Endothelial cell of umbilical vein (primary cell): ENCODE data around the gene SUGCT. TPM values are rescaled to one million over a fixed set of nuclear protein-coding genes. Genes with fewer than 3 reads are reported as not detected.

Experiments used
- BruUV-seq: library from RNA; stranded (reverse); fragments of 400-500 nt; replicated peaks from 2 replicates; lab custom pipeline; 2021; lab: Mats Ljungman, UMichigan
- CTCF ChIA-PET: fragments of 300-600, 350-600 bp; sonication (Branson Sonifier 250); formaldehyde crosslinking; loops from one replicate; lab custom pipeline; 2021; ENCODE audit warnings: antibody characterized with exemption, inconsistent platforms; lab: Charles Lee
- POLR2A ChIA-PET: fragments of 300-600, 350-600 bp; sonication (Branson Sonifier 250); formaldehyde crosslinking; loops from one replicate; lab custom pipeline; 2021; ENCODE audit warnings: antibody characterized with exemption, inconsistent platforms; lab: Charles Lee
- DNase-seq: peaks from one replicate; pipeline ENCODE4 v3.0.0-alpha.2; 2011; ENCODE audit warnings: low read depth, low spot score
- FAIRE-seq: peaks from 2 replicates; lab custom pipeline; 2011; peaks lifted over from hg19 to GRCh38; lab: Jason Lieb, UNC
- H2AFZ ChIP-seq: 2 replicates; pipeline ENCODE4 v1.6.0; 2012; ENCODE audit warnings: low read depth, low read length, control low read depth, inconsistent platforms
- H3K27ac ChIP-seq: 2 replicates; pipeline ENCODE4 v1.5.1; 2011; ENCODE audit warnings: low read depth, mild to moderate bottlenecking, control low read depth, low read length, moderate library complexity; ENCODE audit not compliant: insufficient read depth
- H3K27me3 ChIP-seq, 2 experiments: 2 replicates each; pipeline versions ENCODE4 v1.6.0 to v1.6.1; 2011; ENCODE audit warnings: low read length in 2 of 2, mixed read lengths in 1 of 2; ENCODE audit not compliant: control insufficient read depth in 2 of 2, insufficient read depth in 2 of 2
- H3K36me3 ChIP-seq, 2 experiments: 2 replicates in 1 of 2; 3 replicates in 1 of 2; pipeline ENCODE4 v1.5.1; 2011; ENCODE audit warnings: low read length in 2 of 2, mild to moderate bottlenecking in 1 of 2, moderate library complexity in 1 of 2; ENCODE audit not compliant: control insufficient read depth in 2 of 2, insufficient read depth in 2 of 2; ENCODE audit errors: extremely low read depth in 1 of 2
- H3K4me1 ChIP-seq: 3 replicates; pipeline ENCODE4 v1.5.1; 2011; ENCODE audit warnings: mild to moderate bottlenecking, low read length; ENCODE audit not compliant: control insufficient read depth, insufficient read depth; ENCODE audit errors: extremely low read depth
- H3K4me2 ChIP-seq: 2 replicates; pipeline ENCODE4 v1.6.1; 2011; ENCODE audit warnings: low read length, control low read depth, mixed read lengths; ENCODE audit not compliant: insufficient read depth
- H3K4me3 ChIP-seq, 3 experiments: fragments of 200-600 bp in 1 of 3; sonication (generic), shearing (Covaris generic) in 1 of 3; replicated peaks in 1 of 3; 2 replicates each; pipeline ENCODE4 v1.5.1; 2011 to 2016; ENCODE audit warnings: control low read depth in 3 of 3, low read length in 3 of 3, mild to moderate bottlenecking in 2 of 3, inconsistent platforms in 1 of 3, low read depth in 1 of 3, moderate library complexity in 1 of 3; ENCODE audit not compliant: insufficient read depth in 1 of 3
- H3K79me2 ChIP-seq: 2 replicates; pipeline ENCODE4 v1.6.0; 2012; ENCODE audit warnings: low read length, inconsistent platforms; ENCODE audit not compliant: control insufficient read depth, insufficient read depth
- H3K9ac ChIP-seq: replicated peaks from 2 replicates; pipeline ENCODE3; 2011; ENCODE audit warnings: low read length, control low read depth; ENCODE audit not compliant: insufficient read depth; ENCODE audit errors: extremely low read depth
- H3K9me1 ChIP-seq: replicated peaks from 3 replicates; pipeline ENCODE4 v1.6.0; 2011; ENCODE audit warnings: mild to moderate bottlenecking, low read length; ENCODE audit not compliant: control insufficient read depth, insufficient read depth; ENCODE audit errors: extremely low read depth
- H3K9me3 ChIP-seq: replicated peaks from 2 replicates; pipeline ENCODE4 v1.5.1; 2012; ENCODE audit warnings: low read length, inconsistent platforms; ENCODE audit not compliant: control insufficient read depth, insufficient read depth
- H4K20me1 ChIP-seq: replicated peaks from 2 replicates; pipeline ENCODE3; 2011; ENCODE audit warnings: mild to moderate bottlenecking, low read length; ENCODE audit not compliant: control insufficient read depth, insufficient read depth; ENCODE audit errors: extremely low read depth
- CTCF ChIP-seq, 2 donors: IDR thresholded peaks; 1 replicate in 1 of 2; 2 replicates in 1 of 2; pipeline ENCODE4 v1.5.1; 2011; ENCODE audit warnings: low read length in 2 of 2, mild to moderate bottlenecking in 2 of 2, moderate library complexity in 2 of 2, control low read depth in 1 of 2, inconsistent platforms in 1 of 2, low read depth in 1 of 2; ENCODE audit not compliant: insufficient read depth in 1 of 2; ENCODE audit errors: extremely low read depth in 1 of 2
- EZH2 ChIP-seq: IDR thresholded peaks from 2 replicates; pipeline ENCODE4 v1.6.1; 2012; ENCODE audit warnings: borderline replicate concordance, low read depth, mild to moderate bottlenecking, moderate library complexity, low read length, inconsistent platforms; ENCODE audit not compliant: severe bottlenecking
- FOS ChIP-seq: IDR thresholded peaks from 2 replicates; pipeline ENCODE4 v1.6.1; 2011; ENCODE audit warnings: mild to moderate bottlenecking, low read length, moderate library complexity, borderline replicate concordance; ENCODE audit not compliant: insufficient read depth
- GATA2 ChIP-seq: IDR thresholded peaks from 2 replicates; pipeline ENCODE4 v1.7.0; 2011; ENCODE audit warnings: low read depth, mild to moderate bottlenecking, moderate library complexity, mixed read lengths, low read length; ENCODE audit not compliant: insufficient read length, insufficient read depth
- JUN ChIP-seq: IDR thresholded peaks from 2 replicates; pipeline ENCODE4 v1.6.1; 2011; ENCODE audit warnings: borderline replicate concordance, low read depth; ENCODE audit not compliant: insufficient read length, insufficient read depth
- MAX ChIP-seq: IDR thresholded peaks from 2 replicates; pipeline ENCODE4 v1.6.1; 2011; ENCODE audit not compliant: insufficient read depth, insufficient read length
- MYC ChIP-seq: IDR thresholded peaks from one replicate; pipeline ENCODE4 v1.6.1; 2011; ENCODE audit warnings: mild to moderate bottlenecking, low read depth, low read length
- POLR2A ChIP-seq: IDR thresholded peaks from 2 replicates; pipeline ENCODE4 v1.6.1; 2012; ENCODE audit warnings: low read depth, mild to moderate bottlenecking, control low read depth, low read length
- POLR2AphosphoS5 ChIP-seq: IDR thresholded peaks from 2 replicates; pipeline ENCODE4 v1.6.1; 2012; ENCODE audit warnings: low read depth, mild to moderate bottlenecking, control low read depth, low read length, moderate library complexity; ENCODE audit not compliant: insufficient read depth
- dilution Hi-C: fragments of 300-500 bp; cut with MboI; formaldehyde crosslinking; loops from one replicate; pipeline ENCODE4 v1.15.0; 2019; ENCODE audit warnings: low sequenced_read_pairs; ENCODE audit not compliant: extremely low pct_ligation_motif_present
- intact Hi-C: fragments of 100-400 bp; cut with micrococcal nuclease; formaldehyde crosslinking; loops from one replicate; pipeline ENCODE4 v1.10.0; 2022
- polyA plus RNA-seq, 4 experiments: library from polyadenylated mRNA; depleted of rRNA in 3 of 4; stranded (reverse) in 3 of 4; unstranded in 1 of 4; fragments of >200 nt; gene quantifications; 2 replicates each; pipeline versions ENCODE4 v1.2.1 to v1.2.3, GENCODE V29; 2011 to 2012; ENCODE audit warnings: missing spikeins in 1 of 4
- total RNA-seq: library from RNA; stranded (reverse); gene quantifications from 2 replicates; pipeline ENCODE4 v1.2.3, GENCODE V29; 2021

SUGCT gene
- total and polyA plus RNA-seq, 2 donors (not counting 3 experiments of a cell fraction or from before 2014, with no cell fraction given) = 1.2 to 1.4 TPM

- dilution Hi-C loops = no loop called here
- H3K9ac ChIP-seq = no peak overlapping the region
- H3K9me3 ChIP-seq = no peaks in the 10 kb centered on the region
- H3K36me3 ChIP-seq = no peaks in the 10 kb centered on the region
- DNase-seq (no peak), FAIRE-seq (no peak)
- BruUV-seq = no TSS peak
- no peak for TF ChIP-seq GATA2
- no peak for TF ChIP-seq MAX
- no peak for TF ChIP-seq JUN
- TF ChIP-seq CTCF (IDR thresholded peaks at IDR 0.05; ENCODE audit: extremely low read depth in 1 of 2, insufficient read depth in 1 of 2, low read depth in 1 of 2, low read length in 2 of 2) = no peak
- TF ChIP-seq EZH2 = no peak
- TF ChIP-seq FOS = no peak
- TF ChIP-seq POLR2A = no peak
- no peak for TF ChIP-seq POLR2AphosphoS5
- TF ChIP-seq MYC = no peak
- H3K27ac ChIP-seq = no peak overlapping the region
- H3K79me2 ChIP-seq = no peaks in the 10 kb centered on the region
- no peaks in the 10 kb centered on the region for H3K4me1 ChIP-seq
- H2AFZ ChIP-seq = no peak overlapping the region
- H4K20me1 ChIP-seq = no peaks in the 10 kb centered on the region
- CTCF ChIA-PET = no interaction called here
- H3K4me3 ChIP-seq = no peak overlapping the region
- no peaks in the 10 kb centered on the region for H3K9me1 ChIP-seq
- H3K4me2 ChIP-seq = no peak overlapping the region
- POLR2A ChIA-PET = no interaction called here
- intact Hi-C loops = no loop called here
- H3K27me3 ChIP-seq = no peaks in the 10 kb centered on the region
Observed at GRCh38 chr7:40526951-40527715, 392.3 kb downstream of the SUGCT start.
